ENCODE results near the gene GPS1.

GRCh38 chr17:82039695-82040299 lies 11.9 kb upstream of the GPS1 start:
- no peak for TF ChIP-seq SNRNP70 (optimal IDR thresholded peaks at IDR 0.05; ENCODE audit: low read depth, low read length)
- no peak for TF ChIP-seq USF2 (CRISPR knock-in tag; IDR thresholded peaks at IDR 0.05)
- no peak for TF ChIP-seq UBTF (IDR thresholded peaks at IDR 0.05; ENCODE audit: borderline replicate concordance in 1 of 2, low read depth in 2 of 2, low read length in 2 of 2)
- no peak for TF ChIP-seq RFX5 (IDR thresholded peaks at IDR 0.05; ENCODE audit: low read depth, low read length)
- no peak for TF ChIP-seq SUPT5H (IDR thresholded peaks at IDR 0.05)
- TF ChIP-seq MYNN (IDR thresholded peaks at IDR 0.05), result no peak
- TF ChIP-seq MYNN (CRISPR knock-in tag; IDR thresholded peaks at IDR 0.05), result no peak
- no peak for TF ChIP-seq POLR2A (conservative IDR thresholded peaks at IDR 0.05)

All from K562 (cell line).